Embryonic facial prominence (tissue), 1 donor: ENCODE data around the gene AMER2.

Source experiments
- DNase-seq: peaks from one replicate; pipeline ENCODE4 v3.0.0-alpha.2; 2016; ENCODE audit errors: extremely low spot score

The AMER2 gene

GRCh38 chr13:25171517-25172302, at the start of gene AMER2:
Gene AMER2 (minus strand): TSS chr13:25172288. CDS start chr13:25171619, 669 bp downstream.
- peak; percentile 36 for DNase-seq

GRCh38 chr13:25218019-25218418, 45.9 kb upstream of the AMER2 start:
- DNase-seq, result no peak

- no peak for DNase-seq
Observed at GRCh38 chr13:25217023-25217885, 45.2 kb upstream of the AMER2 start.

GRCh38 chr13:25215253-25215575, 43.1 kb upstream of the AMER2 start:
- DNase-seq, result no peak

GRCh38 chr13:25214491-25215252, 42.6 kb upstream of the AMER2 start:
- DNase-seq, result no peak

- DNase-seq, result no peak
Observed at GRCh38 chr13:25213715-25214114, 41.6 kb upstream of the AMER2 start.

GRCh38 chr13:25210842-25211569, 38.9 kb upstream of the AMER2 start:
- no peak for DNase-seq

- DNase-seq, result no peak
Observed at GRCh38 chr13:25207291-25207810, 35.3 kb upstream of the AMER2 start.

- DNase-seq, result no peak
Observed at GRCh38 chr13:25204863-25205262, 32.8 kb upstream of the AMER2 start.

- DNase-seq, result no peak
Observed at GRCh38 chr13:25203127-25203740, 31.1 kb upstream of the AMER2 start.

GRCh38 chr13:25200783-25201182, 28.7 kb upstream of the AMER2 start:
- DNase-seq, result no peak

- DNase-seq, result no peak
Observed at GRCh38 chr13:25198647-25199046, 26.6 kb upstream of the AMER2 start.

- no peak for DNase-seq
Observed at GRCh38 chr13:25196971-25197370, 24.9 kb upstream of the AMER2 start.

GRCh38 chr13:25192936-25193335, 20.8 kb upstream of the AMER2 start:
- DNase-seq, result no peak

- no peak for DNase-seq
Observed at GRCh38 chr13:25192489-25192888, 20.4 kb upstream of the AMER2 start.

GRCh38 chr13:25192052-25192451, 20.0 kb upstream of the AMER2 start:
- no peak for DNase-seq

- DNase-seq, result no peak
Observed at GRCh38 chr13:25190771-25191170, 18.7 kb upstream of the AMER2 start.

- DNase-seq, result no peak
Observed at GRCh38 chr13:25190256-25190655, 18.2 kb upstream of the AMER2 start.

GRCh38 chr13:25187596-25187995, 15.5 kb upstream of the AMER2 start:
- DNase-seq, result no peak

GRCh38 chr13:25186187-25186586, 14.1 kb upstream of the AMER2 start:
- DNase-seq, result no peak

- no peak for DNase-seq
Observed at GRCh38 chr13:25181597-25181996, 9.5 kb upstream of the AMER2 start.
